Measurements from ENCODE around the gene CILP2. TPM values are rescaled to one million over a fixed set of nuclear protein-coding genes. Genes with fewer than 3 reads are reported as not detected.

The CILP2 gene
- total RNA-seq, 2 experiments from 2014 or later: 0.25 TPM; not detected in 1

GRCh38 chr19:19535311-19536191 is 2.5 kb upstream of the CILP2 start:
- ChIA-PET POLR2A (no interaction called here), CTCF (interaction anchor here (1.4 kb wide), 1 partner anchor 108 kb away, joined by 4 read pairs; the partner anchor contains the start of gene GMIP)
- no peaks in the 10 kb centered on the region for H3K9me3 Mint-ChIP-seq
- no peak for DNase-seq
- no peak overlapping the region for H3K27ac Mint-ChIP-seq
- H3K36me3 Mint-ChIP-seq (ENCODE audit: low read depth): peaks cover 7% of the 10 kb centered on the region
- peaks cover 21% of the 10 kb centered on the region for H3K27me3 Mint-ChIP-seq
- no peak overlapping the region for H3K4me3 Mint-ChIP-seq
- peaks cover 29% of the 10 kb centered on the region for H3K4me1 Mint-ChIP-seq

- peak overlapping the region; percentile 31 for H3K27ac Mint-ChIP-seq
- peaks cover 37% of the 10 kb centered on the region for H3K4me1 Mint-ChIP-seq
- peaks cover 4% of the 10 kb centered on the region for H3K36me3 Mint-ChIP-seq (ENCODE audit: low read depth)
- H3K4me3 Mint-ChIP-seq: no peak overlapping the region
- ChIA-PET CTCF (interaction anchor here (0.6 kb wide), 1 partner anchor 152 kb away, joined by 3 read pairs; no protein-coding TSS in a partner anchor), POLR2A (no interaction called here)
- H3K27me3 Mint-ChIP-seq: peaks cover 24% of the 10 kb centered on the region
- no peaks in the 10 kb centered on the region for H3K9me3 Mint-ChIP-seq
- no peak for DNase-seq
These were observed 703 bp upstream of the CILP2 start for GRCh38 chr19:19537075-19538048.

GRCh38 chr19:19538785-19539166 is 711 bp downstream of the CILP2 start:
- CTCF ChIA-PET: interaction anchor here (0.6 to 1.1 kb wide), 3 partner anchors 9 to 41 kb away, joined by 3 to 5 read pairs (median 3); no protein-coding TSS in a partner anchor
- peaks cover 34% of the 10 kb centered on the region for H3K4me1 Mint-ChIP-seq
- no peaks in the 10 kb centered on the region for H3K9me3 Mint-ChIP-seq
- H3K36me3 Mint-ChIP-seq (ENCODE audit: low read depth): peaks cover 4% of the 10 kb centered on the region
- peaks cover 24% of the 10 kb centered on the region for H3K27me3 Mint-ChIP-seq
- H3K27ac Mint-ChIP-seq: no peak overlapping the region
- POLR2A ChIA-PET: no interaction called here
- DNase-seq: no peak
- no peak overlapping the region for H3K4me3 Mint-ChIP-seq

- ChIA-PET CTCF (interaction anchor here (0.7 kb wide), 1 partner anchor 74 kb away, joined by 3 read pairs; no protein-coding TSS in a partner anchor), POLR2A (no interaction called here)
- Mint-ChIP-seq H3K27me3 (peaks cover 24% of the 10 kb centered on the region), H3K36me3 (ENCODE audit: low read depth) (peaks cover 1% of the 10 kb centered on the region), H3K4me3 (no peak overlapping the region), H3K27ac (no peak overlapping the region), H3K9me3 (no peaks in the 10 kb centered on the region), H3K4me1 (peaks cover 31% of the 10 kb centered on the region)
- DNase-seq: no peak
These were observed 1.6 kb downstream of the CILP2 start for GRCh38 chr19:19539698-19540063.

GRCh38 chr19:19540064-19540714 is 2.1 kb downstream of the CILP2 start:
- ChIA-PET POLR2A (no interaction called here), CTCF (interaction anchor here (1.5 to 1.6 kb wide), 2 partner anchors 8 to 11 kb away, joined by 5 to 11 read pairs; no protein-coding TSS in a partner anchor)
- peak overlapping the region; percentile 32 for H3K4me3 Mint-ChIP-seq
- H3K27ac Mint-ChIP-seq: no peak overlapping the region
- H3K27me3 Mint-ChIP-seq: peaks cover 24% of the 10 kb centered on the region
- H3K36me3 Mint-ChIP-seq (ENCODE audit: low read depth): peaks cover 1% of the 10 kb centered on the region
- peaks cover 31% of the 10 kb centered on the region for H3K4me1 Mint-ChIP-seq
- H3K9me3 Mint-ChIP-seq: no peaks in the 10 kb centered on the region
- DNase-seq: peak; percentile 58

- no peak overlapping the region for H3K27ac Mint-ChIP-seq
These were observed 2.9 kb downstream of the CILP2 start for GRCh38 chr19:19540715-19541515.

GRCh38 chr19:19541616-19542015 is 3.6 kb downstream of the CILP2 start:
- Mint-ChIP-seq H3K4me1 (peaks cover 31% of the 10 kb centered on the region), H3K9me3 (no peaks in the 10 kb centered on the region), H3K36me3 (ENCODE audit: low read depth) (peaks cover 1% of the 10 kb centered on the region), H3K27me3 (peaks cover 24% of the 10 kb centered on the region), H3K27ac (no peak overlapping the region), H3K4me3 (no peak overlapping the region)
- no peak for DNase-seq
- ChIA-PET CTCF (interaction anchor here (1.5 to 1.6 kb wide), 2 partner anchors 9 kb away, joined by 5 to 11 read pairs; no protein-coding TSS in a partner anchor), POLR2A (no interaction called here)

More at GRCh38 chr19:19540715-19541515, 2.9 kb downstream of the CILP2 start:
- ChIA-PET CTCF (interaction anchor here (1.5 to 1.6 kb wide), 2 partner anchors 9 to 10 kb away, joined by 5 to 11 read pairs; no protein-coding TSS in a partner anchor), POLR2A (no interaction called here)
- peak overlapping the region; percentile 32 for H3K4me3 Mint-ChIP-seq
- H3K36me3 Mint-ChIP-seq (ENCODE audit: low read depth): peaks cover 1% of the 10 kb centered on the region
- H3K4me1 Mint-ChIP-seq: peaks cover 31% of the 10 kb centered on the region
- peak; percentile 73 for DNase-seq
- no peaks in the 10 kb centered on the region for H3K9me3 Mint-ChIP-seq
- peaks cover 24% of the 10 kb centered on the region for H3K27me3 Mint-ChIP-seq

GRCh38 chr19:19542507-19542906 is 4.4 kb downstream of the CILP2 start:
- POLR2A ChIA-PET: no interaction called here
- H3K4me3 Mint-ChIP-seq: no peak overlapping the region
- peaks cover 20% of the 10 kb centered on the region for H3K27me3 Mint-ChIP-seq
- DNase-seq: no peak
- H3K4me1 Mint-ChIP-seq: peaks cover 28% of the 10 kb centered on the region
- CTCF ChIA-PET: interaction anchor here (1.2 kb wide), 1 partner anchor 10 kb away, joined by 3 read pairs; no protein-coding TSS in a partner anchor
- H3K27ac Mint-ChIP-seq: no peak overlapping the region
- H3K9me3 Mint-ChIP-seq: no peaks in the 10 kb centered on the region
- H3K36me3 Mint-ChIP-seq (ENCODE audit: low read depth): no peaks in the 10 kb centered on the region

GRCh38 chr19:19543101-19543500 is 5.0 kb downstream of the CILP2 start:
- ChIA-PET CTCF (interaction anchor here (0.7 to 1.9 kb wide), 3 partner anchors 10 to 11 kb away, joined by 3 to 7 read pairs (median 3); no protein-coding TSS in a partner anchor), POLR2A (no interaction called here)
- Mint-ChIP-seq H3K36me3 (ENCODE audit: low read depth) (no peaks in the 10 kb centered on the region), H3K4me1 (peaks cover 24% of the 10 kb centered on the region), H3K4me3 (no peak overlapping the region), H3K9me3 (no peaks in the 10 kb centered on the region), H3K27me3 (peaks cover 16% of the 10 kb centered on the region), H3K27ac (no peak overlapping the region)
- no peak for DNase-seq

- Mint-ChIP-seq H3K27me3 (peaks cover 13% of the 10 kb centered on the region), H3K36me3 (ENCODE audit: low read depth) (no peaks in the 10 kb centered on the region), H3K4me1 (peaks cover 21% of the 10 kb centered on the region), H3K9me3 (no peaks in the 10 kb centered on the region), H3K27ac (no peak overlapping the region), H3K4me3 (no peak overlapping the region)
- ChIA-PET CTCF (interaction anchor here (0.7 to 1.9 kb wide), 3 partner anchors 9 to 11 kb away, joined by 3 to 7 read pairs (median 3); no protein-coding TSS in a partner anchor), POLR2A (no interaction called here)
- no peak for DNase-seq
These were observed 5.6 kb downstream of the CILP2 start for GRCh38 chr19:19543640-19544039.

GRCh38 chr19:19544257-19544953 is 6.3 kb downstream of the CILP2 start:
- POLR2A ChIA-PET: no interaction called here
- no peaks in the 10 kb centered on the region for H3K9me3 Mint-ChIP-seq
- CTCF ChIA-PET: interaction anchor here (1.9 kb wide), 1 partner anchor 12 kb away, joined by 7 read pairs; no protein-coding TSS in a partner anchor
- H3K36me3 Mint-ChIP-seq (ENCODE audit: low read depth): no peaks in the 10 kb centered on the region
- H3K4me3 Mint-ChIP-seq: no peak overlapping the region
- no peak for DNase-seq
- H3K27me3 Mint-ChIP-seq: peaks cover 9% of the 10 kb centered on the region
- no peak overlapping the region for H3K27ac Mint-ChIP-seq
- peaks cover 16% of the 10 kb centered on the region for H3K4me1 Mint-ChIP-seq
